Liver (tissue), 9 donors: ENCODE results near the gene SLC25A34. TPM values are rescaled to one million over a fixed set of nuclear protein-coding genes. Genes with fewer than 3 reads are reported as not detected.

Source experiments
- DNase-seq: peaks from one replicate; pipeline ENCODE4 v3.0.0-alpha.2; 2017; ENCODE audit warnings: low spot score
- H3K27ac ChIP-seq, 2 donors: one replicate each; pipeline ENCODE4 v1.7.0; 2013; ENCODE audit warnings: inconsistent platforms in 2 of 2, low read length in 2 of 2, control low read depth in 1 of 2, low read depth in 1 of 2, mild to moderate bottlenecking in 1 of 2
- H3K27me3 ChIP-seq, 4 donors: one replicate each; pipeline versions ENCODE4 v1.6.1 to v1.7.0; 2013; ENCODE audit warnings: low read length in 3 of 4, inconsistent platforms in 1 of 4, mild to moderate bottlenecking in 1 of 4, moderate library complexity in 1 of 4; ENCODE audit not compliant: control insufficient read depth in 4 of 4, insufficient read depth in 4 of 4
- H3K36me3 ChIP-seq, 4 donors: one replicate each; pipeline versions ENCODE4 v1.6.1 to v1.7.0; 2013; ENCODE audit warnings: low read length in 3 of 4, mild to moderate bottlenecking in 3 of 4, low read depth in 1 of 4, moderate library complexity in 1 of 4; ENCODE audit not compliant: control insufficient read depth in 4 of 4, insufficient read depth in 3 of 4
- H3K4me1 ChIP-seq, 4 donors: one replicate each; pipeline versions ENCODE4 v1.6.1 to v1.7.0; 2013; ENCODE audit warnings: low read length in 3 of 4, mild to moderate bottlenecking in 3 of 4, moderate library complexity in 1 of 4; ENCODE audit not compliant: control insufficient read depth in 4 of 4, insufficient read depth in 4 of 4
- H3K4me3 ChIP-seq, 3 donors: one replicate each; pipeline versions ENCODE4 v1.6.1 to v1.7.0; 2013; ENCODE audit warnings: low read length in 3 of 3, control low read depth in 1 of 3, low read depth in 1 of 3, mild to moderate bottlenecking in 1 of 3
- H3K9ac ChIP-seq, 2 donors: one replicate each; pipeline ENCODE4 v1.7.0; 2013; ENCODE audit warnings: low read length in 2 of 2, mild to moderate bottlenecking in 2 of 2, moderate library complexity in 2 of 2, control low read depth in 1 of 2, low read depth in 1 of 2
- H3K9me3 ChIP-seq, 4 donors: one replicate each; pipeline versions ENCODE4 v1.6.1 to v1.7.0; 2013; ENCODE audit warnings: low read length in 3 of 4; ENCODE audit not compliant: control insufficient read depth in 4 of 4
- ATF3 ChIP-seq: IDR thresholded peaks from 2 replicates; pipeline ENCODE4 v1.6.1; 2016; ENCODE audit warnings: antibody characterized with exemption
- CTCF ChIP-seq: fragments of 150-350 bp; IDR thresholded peaks from 2 replicates; pipeline ENCODE4 v1.5.1; 2017; ENCODE audit warnings: improper control_type of control experiment, low read depth, low read length; ENCODE audit not compliant: missing input control
- EGR1 ChIP-seq, 2 donors: IDR thresholded peaks; 2 replicates each; pipeline ENCODE4 v1.6.1; 2016 to 2018; ENCODE audit warnings: antibody characterized with exemption in 2 of 2, low read depth in 2 of 2
- GABPA ChIP-seq, 2 donors: IDR thresholded peaks in 1 of 2; conservative IDR thresholded peaks in 1 of 2; 2 replicates each; pipeline ENCODE4 v1.6.1; 2016; ENCODE audit warnings: antibody characterized with exemption in 2 of 2, mild to moderate bottlenecking in 1 of 2, moderate library complexity in 1 of 2
- HNF4A ChIP-seq, 2 donors: conservative IDR thresholded peaks; 2 replicates each; pipeline ENCODE4 v1.6.1; 2016; ENCODE audit warnings: antibody characterized with exemption in 2 of 2, mild to moderate bottlenecking in 2 of 2
- HNF4G ChIP-seq: IDR thresholded peaks from 2 replicates; pipeline ENCODE4 v1.6.1; 2016; ENCODE audit warnings: antibody characterized with exemption
- NR2F2 ChIP-seq: IDR thresholded peaks from 2 replicates; pipeline ENCODE4 v1.6.1; 2016; ENCODE audit warnings: antibody characterized with exemption
- REST ChIP-seq: IDR thresholded peaks from 2 replicates; pipeline ENCODE4 v1.6.1; 2016; ENCODE audit warnings: antibody characterized with exemption, mild to moderate bottlenecking
- SP1 ChIP-seq: IDR thresholded peaks from 2 replicates; pipeline ENCODE4 v1.6.1; 2018; ENCODE audit warnings: antibody characterized with exemption, mild to moderate bottlenecking
- TAF1 ChIP-seq: conservative IDR thresholded peaks from 2 replicates; pipeline ENCODE4 v1.6.1; 2016; ENCODE audit warnings: antibody characterized with exemption, mild to moderate bottlenecking
- YY1 ChIP-seq: IDR thresholded peaks from 2 replicates; pipeline ENCODE4 v1.6.1; 2016; ENCODE audit warnings: antibody characterized with exemption, mild to moderate bottlenecking
- ZBTB33 ChIP-seq: IDR thresholded peaks from 2 replicates; pipeline ENCODE4 v1.6.1; 2016; ENCODE audit warnings: antibody characterized with exemption
- WGBS: extraction: QIAGEN DNeasy Blood & Tissue Kit; methylation state at CpG from one replicate; pipeline ENCODE4 v1.1.7; 2013; 5-methylcytosine and 5-hydroxymethylcytosine counted together
- polyA plus RNA-seq, 2 donors: library from polyadenylated mRNA; stranded (reverse) in 1 of 2; unstranded in 1 of 2; fragments of 200-250 nt in 1 of 2; fragments of >200 nt in 1 of 2; fragmentation: Nextera tagmentation in 1 of 2; extraction: Ambion mirVana in 1 of 2; gene quantifications; one replicate each; pipeline versions ENCODE4 v1.2.1 to v1.2.3, GENCODE V29; 2013 to 2015
- total RNA-seq, 2 donors: library from RNA; depleted of rRNA; stranded (reverse); fragments of >200 nt; gene quantifications; one replicate each; pipeline ENCODE4 v1.2.3, GENCODE V29; 2014
- donor health status: healthy.
- donor health status: healthy.
- donor health status: healthy.
- donor health status: healthy.
- donor health status: healthy.

The SLC25A34 gene
- total and polyA plus RNA-seq, 4 donors, result 0.79 to 7.3 (median 2.4) TPM

GRCh38 chr1:15765495-15766194 lies 29.6 kb downstream of the SLC25A34 start (continued):
- TF ChIP-seq CTCF (no peak), GABPA (IDR thresholded peaks at IDR 0.05 in 1 of 2, conservative IDR thresholded peaks at IDR 0.05 in 1 of 2) (no peak), SP1 (no peak), HNF4G (no peak), ATF3 (no peak), HNF4A (conservative IDR thresholded peaks at IDR 0.05) (no peak), YY1 (no peak)

GRCh38 chr1:15767941-15768340 lies 31.9 kb downstream of the SLC25A34 start:
- no peak overlapping the region for H3K4me3 ChIP-seq
- TF ChIP-seq EGR1 (IDR thresholded peaks at IDR 0.05; ENCODE audit: low read depth in 2 of 2), result no peak
- H3K4me1 ChIP-seq, result peaks cover 0 to 4% (median 0%) of the 10 kb centered on the region in 4 donors
- no peak overlapping the region for H3K27ac ChIP-seq
- peaks cover 0 to 4% (median 2%) of the 10 kb centered on the region in 4 donors for H3K36me3 ChIP-seq
- no peaks in the 10 kb centered on the region for H3K27me3 ChIP-seq
- no peak for DNase-seq
- 94% methylated on average over 5 of the region's 5 CpGs for WGBS
- H3K9ac ChIP-seq, result no peak overlapping the region
- no peaks in the 10 kb centered on the region for H3K9me3 ChIP-seq

- no peak for DNase-seq
- H3K36me3 ChIP-seq, result peaks cover 0 to 4% (median 2%) of the 10 kb centered on the region in 4 donors
- H3K4me3 ChIP-seq, result no peak overlapping the region
- H3K9ac ChIP-seq, result no peak overlapping the region
- no peaks in the 10 kb centered on the region for H3K9me3 ChIP-seq
- 96% methylated on average over 7 of the region's 7 CpGs for WGBS
- peaks cover 0 to 4% (median 0%) of the 10 kb centered on the region in 4 donors for H3K4me1 ChIP-seq
- TF ChIP-seq HNF4G (no peak), ZBTB33 (no peak), TAF1 (no peak), HNF4A (conservative IDR thresholded peaks at IDR 0.05) (no peak), NR2F2 (no peak), REST (no peak), CTCF (no peak)
- H3K27ac ChIP-seq, result no peak overlapping the region
- H3K27me3 ChIP-seq, result no peaks in the 10 kb centered on the region
These were observed 32.3 kb downstream of the SLC25A34 start for GRCh38 chr1:15768388-15768787.
